ENCODE results near the gene ARID3B.
A peak's percentile ranks its signal among the peaks of the same experiment; 100 is the strongest.
"Not testable (repeated sequence)": the region's sequence is repeated elsewhere in the genome, so short reads cannot be mapped to it uniquely, and the experiment has no call there.

The ARID3B gene

GRCh38 chr15:74593122-74593521 lies 52.1 kb downstream of the ARID3B start:
- no peak for DNase-seq (ENCODE audit: extremely low spot score)
- TF ChIP-seq, protein P1, sequence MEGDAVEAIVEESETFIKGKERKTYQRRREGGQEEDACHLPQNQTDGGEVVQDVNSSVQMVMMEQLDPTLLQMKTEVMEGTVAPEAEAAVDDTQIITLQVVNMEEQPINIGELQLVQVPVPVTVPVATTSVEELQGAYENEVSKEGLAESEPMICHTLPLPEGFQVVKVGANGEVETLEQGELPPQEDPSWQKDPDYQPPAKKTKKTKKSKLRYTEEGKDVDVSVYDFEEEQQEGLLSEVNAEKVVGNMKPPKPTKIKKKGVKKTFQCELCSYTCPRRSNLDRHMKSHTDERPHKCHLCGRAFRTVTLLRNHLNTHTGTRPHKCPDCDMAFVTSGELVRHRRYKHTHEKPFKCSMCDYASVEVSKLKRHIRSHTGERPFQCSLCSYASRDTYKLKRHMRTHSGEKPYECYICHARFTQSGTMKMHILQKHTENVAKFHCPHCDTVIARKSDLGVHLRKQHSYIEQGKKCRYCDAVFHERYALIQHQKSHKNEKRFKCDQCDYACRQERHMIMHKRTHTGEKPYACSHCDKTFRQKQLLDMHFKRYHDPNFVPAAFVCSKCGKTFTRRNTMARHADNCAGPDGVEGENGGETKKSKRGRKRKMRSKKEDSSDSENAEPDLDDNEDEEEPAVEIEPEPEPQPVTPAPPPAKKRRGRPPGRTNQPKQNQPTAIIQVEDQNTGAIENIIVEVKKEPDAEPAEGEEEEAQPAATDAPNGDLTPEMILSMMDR (IDR thresholded peaks at IDR 0.05; ENCODE audit: control extremely low read depth, extremely low read depth, low read depth, missing control alignments): no peak
- POLR2A ChIA-PET: interaction anchor here (0.7 kb wide), 1 partner anchor 18 kb away, joined by 4 read pairs; no protein-coding TSS in a partner anchor
- CTCF ChIA-PET: interaction anchor here (1.6 to 1.8 kb wide), 2 partner anchors 10 to 38 kb away, joined by 3 to 4 read pairs; no protein-coding TSS in a partner anchor

- DNase-seq (ENCODE audit: extremely low spot score): no peak
- ChIA-PET POLR2A (no interaction called here), CTCF (interaction anchor here (1.8 kb wide), 1 partner anchor 12 kb away, joined by 4 read pairs; no protein-coding TSS in a partner anchor)
- TF ChIP-seq, protein P1 (IDR thresholded peaks at IDR 0.05; ENCODE audit: control extremely low read depth, extremely low read depth, low read depth, missing control alignments): no peak
Observed at GRCh38 chr15:74594455-74594854, 53.4 kb downstream of the ARID3B start.

- no peak for DNase-seq (ENCODE audit: extremely low spot score)
- ChIA-PET POLR2A (no interaction called here), CTCF (no interaction called here)
- TF ChIP-seq, protein P1 (IDR thresholded peaks at IDR 0.05; ENCODE audit: control extremely low read depth, extremely low read depth, low read depth, missing control alignments): no peak
Observed at GRCh38 chr15:74595271-74595670, 54.3 kb downstream of the ARID3B start.

DNA sequence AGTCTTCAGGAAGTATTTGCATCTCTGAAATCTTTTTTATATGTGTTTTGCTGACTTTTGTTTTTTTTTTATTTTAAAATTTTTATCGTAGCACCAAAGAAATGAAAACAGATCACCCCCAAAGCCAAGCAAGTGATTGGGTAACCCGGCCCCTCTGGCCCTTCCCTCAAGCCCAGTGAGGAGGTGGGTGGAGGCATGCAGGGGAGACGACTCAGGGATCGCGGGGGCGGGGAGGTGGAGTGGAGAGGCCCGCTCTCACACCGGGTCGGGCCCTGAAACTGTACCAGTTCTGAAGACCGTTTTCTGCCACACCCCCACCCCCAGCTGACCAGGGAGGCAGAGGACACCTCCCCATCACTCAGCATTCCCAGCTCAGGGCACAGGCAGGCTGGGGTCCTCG lies 55.7 kb downstream of the ARID3B start:
- POLR2A ChIA-PET; CTCF ChIA-PET; DNase-seq (ENCODE audit: extremely low spot score): not testable (repeated sequence)

- CTCF ChIA-PET: interaction anchor here (0.8 kb wide), 1 partner anchor 36 kb away, joined by 3 read pairs; no protein-coding TSS in a partner anchor
- POLR2A ChIA-PET: interaction anchor here (1.1 to 1.3 kb wide), 2 partner anchors 14 to 16 kb away, joined by 5 read pairs; no protein-coding TSS in a partner anchor
- DNase-seq (ENCODE audit: extremely low spot score): not testable (repeated sequence)
Observed at GRCh38 chr15:74597146-74597705, 56.2 kb downstream of the ARID3B start.

DNA sequence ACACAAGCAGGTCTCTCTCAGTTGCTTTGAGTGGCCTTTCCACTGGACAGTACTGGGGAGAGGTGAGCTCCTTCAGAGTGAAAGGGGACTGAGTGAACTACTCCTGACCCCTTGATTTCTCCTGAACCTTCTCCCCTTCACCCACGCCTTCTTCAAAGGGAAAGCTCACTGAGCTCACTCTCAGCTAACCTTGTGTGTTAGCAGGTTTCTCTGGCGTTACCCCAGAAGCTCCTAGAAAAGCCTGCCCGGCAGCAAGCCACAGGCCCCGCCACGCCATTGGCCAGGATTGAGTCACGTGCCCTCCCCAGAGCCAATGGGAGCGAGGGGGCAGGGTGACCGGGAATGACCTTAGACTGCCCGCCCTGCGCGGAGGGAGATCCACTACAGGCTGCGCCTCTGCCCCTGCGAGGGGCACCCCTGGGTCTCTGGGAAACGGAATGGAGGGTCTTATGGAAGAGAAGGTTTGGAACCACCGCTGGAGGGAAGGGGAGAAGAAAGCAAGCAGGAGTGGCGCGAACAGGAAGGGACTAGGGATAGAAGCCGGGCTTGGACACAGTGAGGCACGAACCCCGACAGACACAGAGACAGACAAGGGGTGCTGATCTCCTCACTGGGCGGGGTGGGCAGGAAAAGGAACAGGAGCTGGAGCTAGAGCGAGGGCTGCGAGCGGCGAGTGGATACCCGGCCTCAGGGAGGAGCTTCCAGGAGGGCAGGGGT lies 57.3 kb downstream of the ARID3B start:
- TF ChIP-seq, protein P1 (IDR thresholded peaks at IDR 0.05; ENCODE audit: control extremely low read depth, extremely low read depth, low read depth, missing control alignments): no peak
- peak; percentile 98 for DNase-seq (ENCODE audit: extremely low spot score)
- CTCF ChIA-PET: interaction anchor here (0.8 to 1.7 kb wide), 6 partner anchors 12 to 127 kb away, joined by 3 to 9 read pairs (median 3); partner anchors contain the start of gene CYP1A1
- POLR2A ChIA-PET: interaction anchor here (0.6 to 1.3 kb wide), 4 partner anchors 13 to 48 kb away, joined by 3 to 5 read pairs (median 4); no protein-coding TSS in a partner anchor

GRCh38 chr15:74599156-74599555 lies 58.1 kb downstream of the ARID3B start:
- TF ChIP-seq, protein P1 (IDR thresholded peaks at IDR 0.05; ENCODE audit: control extremely low read depth, extremely low read depth, low read depth, missing control alignments): no peak
- ChIA-PET POLR2A (interaction anchor here (0.6 kb wide), 1 partner anchor 49 kb away, joined by 3 read pairs; no protein-coding TSS in a partner anchor), CTCF (interaction anchor here (1.1 to 1.7 kb wide), 4 partner anchors 11 to 126 kb away, joined by 3 to 9 read pairs (median 4); partner anchors contain the start of gene CYP1A1)
- no peak for DNase-seq (ENCODE audit: extremely low spot score)
